Nephron progenitor cell (in vitro differentiated cells): Measurements from ENCODE around the gene SDK2.

Source experiments
- DNase-seq: peaks from one replicate; pipeline ENCODE4 v3.0.0; 2021
- H3K27ac Mint-ChIP-seq: 2 replicates; pipeline ENCODE4 v1.8.0; 2021; ENCODE audit warnings: mild to moderate bottlenecking, moderate library complexity, mixed read lengths
- H3K27me3 Mint-ChIP-seq: 2 replicates; pipeline ENCODE4 v1.8.0; 2021; ENCODE audit warnings: mild to moderate bottlenecking, low read depth, mixed read lengths; ENCODE audit not compliant: poor library complexity
- H3K36me3 Mint-ChIP-seq: 2 replicates; pipeline ENCODE4 v1.8.0; 2021; ENCODE audit warnings: low read depth, mixed read lengths
- H3K4me1 Mint-ChIP-seq: 2 replicates; pipeline ENCODE4 v1.8.0; 2021; ENCODE audit warnings: mixed read lengths
- H3K4me3 Mint-ChIP-seq: 2 replicates; pipeline ENCODE4 v1.8.0; 2021; ENCODE audit warnings: mild to moderate bottlenecking, moderate library complexity, mixed read lengths
- H3K9me3 Mint-ChIP-seq: 2 replicates; pipeline ENCODE4 v1.8.0; 2021; ENCODE audit warnings: mild to moderate bottlenecking, moderate library complexity, mixed read lengths
- CTCF ChIP-seq: fragments of 200-600 bp; sonication (generic); IDR thresholded peaks from 2 replicates; pipeline ENCODE4 v1.5.0; 2021; ENCODE audit warnings: antibody characterized with exemption

Gene SDK2

GRCh38 chr17:73341350-73342049 is 302.7 kb downstream of the SDK2 start:
- no peak for TF ChIP-seq CTCF
- peak overlapping the region; percentile 94 for H3K27ac Mint-ChIP-seq
- H3K36me3 Mint-ChIP-seq: no peaks in the 10 kb centered on the region
- H3K27me3 Mint-ChIP-seq: peaks cover 3% of the 10 kb centered on the region
- peaks cover 91% of the 10 kb centered on the region for H3K4me1 Mint-ChIP-seq
- peak overlapping the region; percentile 15 for H3K4me3 Mint-ChIP-seq
- DNase-seq: no peak
- H3K9me3 Mint-ChIP-seq: no peaks in the 10 kb centered on the region

- Mint-ChIP-seq H3K36me3 (no peaks in the 10 kb centered on the region), H3K4me1 (peaks cover 86% of the 10 kb centered on the region), H3K27me3 (peaks cover 3% of the 10 kb centered on the region), H3K4me3 (peak overlapping the region; percentile 40), H3K9me3 (no peaks in the 10 kb centered on the region), H3K27ac (peak overlapping the region; percentile 83)
- DNase-seq: no peak
- no peak for TF ChIP-seq CTCF
These were observed 304.1 kb downstream of the SDK2 start for GRCh38 chr17:73340093-73340596.

- peak overlapping the region; percentile 52 for H3K4me3 Mint-ChIP-seq
- H3K27me3 Mint-ChIP-seq: peaks cover 3% of the 10 kb centered on the region
- no peaks in the 10 kb centered on the region for H3K36me3 Mint-ChIP-seq
- no peak for TF ChIP-seq CTCF
- H3K4me1 Mint-ChIP-seq: peaks cover 74% of the 10 kb centered on the region
- no peaks in the 10 kb centered on the region for H3K9me3 Mint-ChIP-seq
- no peak for DNase-seq
- H3K27ac Mint-ChIP-seq: peak overlapping the region; percentile 94
These were observed 305.6 kb downstream of the SDK2 start for GRCh38 chr17:73338566-73339197.

GRCh38 chr17:73338050-73338521 is 306.2 kb downstream of the SDK2 start:
- Mint-ChIP-seq H3K27ac (peak overlapping the region; percentile 94), H3K9me3 (no peaks in the 10 kb centered on the region), H3K27me3 (peaks cover 3% of the 10 kb centered on the region), H3K4me1 (peaks cover 68% of the 10 kb centered on the region), H3K36me3 (no peaks in the 10 kb centered on the region), H3K4me3 (peak overlapping the region; percentile 52)
- peak; percentile 49 for DNase-seq
- TF ChIP-seq CTCF: no peak

GRCh38 chr17:73337330-73337710 is 306.9 kb downstream of the SDK2 start:
- DNase-seq: no peak
- Mint-ChIP-seq H3K27ac (peak overlapping the region; percentile 94), H3K27me3 (peaks cover 3% of the 10 kb centered on the region), H3K9me3 (no peaks in the 10 kb centered on the region), H3K36me3 (no peaks in the 10 kb centered on the region), H3K4me3 (no peak overlapping the region), H3K4me1 (peaks cover 62% of the 10 kb centered on the region)
- no peak for TF ChIP-seq CTCF
